IPS-NIHi7 (cell line): ENCODE measurements around the gene KCNMA1.

Experiments
- DNase-seq: peaks from one replicate; pipeline ENCODE4 v3.0.0; 2012; ENCODE audit warnings: mixed read lengths; ENCODE audit errors: extremely low spot score

The KCNMA1 gene

DNA sequence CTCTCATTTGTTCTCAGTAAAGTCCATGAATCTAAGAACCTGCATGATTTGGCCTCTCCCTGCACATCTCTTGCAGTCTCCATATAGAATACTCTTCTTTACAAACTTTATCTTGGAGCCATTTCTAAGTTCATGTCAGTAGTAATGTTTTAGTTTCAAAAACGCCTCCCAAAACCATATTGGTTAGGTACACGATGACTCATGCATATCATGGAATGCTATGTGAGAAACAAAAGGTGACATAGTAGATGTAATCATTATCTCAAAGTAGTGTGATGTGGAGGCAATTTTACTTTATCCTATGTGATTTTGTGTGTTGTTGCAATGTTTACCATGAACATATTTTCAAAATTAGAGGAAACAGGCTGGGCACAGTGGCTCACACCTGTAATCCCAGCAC lies 520.7 kb downstream of the KCNMA1 start:
- DNase-seq, result no peak

GRCh38 chr10:77114181-77114821 lies 523.3 kb downstream of the KCNMA1 start:
- peak; percentile 45 for DNase-seq

DNA sequence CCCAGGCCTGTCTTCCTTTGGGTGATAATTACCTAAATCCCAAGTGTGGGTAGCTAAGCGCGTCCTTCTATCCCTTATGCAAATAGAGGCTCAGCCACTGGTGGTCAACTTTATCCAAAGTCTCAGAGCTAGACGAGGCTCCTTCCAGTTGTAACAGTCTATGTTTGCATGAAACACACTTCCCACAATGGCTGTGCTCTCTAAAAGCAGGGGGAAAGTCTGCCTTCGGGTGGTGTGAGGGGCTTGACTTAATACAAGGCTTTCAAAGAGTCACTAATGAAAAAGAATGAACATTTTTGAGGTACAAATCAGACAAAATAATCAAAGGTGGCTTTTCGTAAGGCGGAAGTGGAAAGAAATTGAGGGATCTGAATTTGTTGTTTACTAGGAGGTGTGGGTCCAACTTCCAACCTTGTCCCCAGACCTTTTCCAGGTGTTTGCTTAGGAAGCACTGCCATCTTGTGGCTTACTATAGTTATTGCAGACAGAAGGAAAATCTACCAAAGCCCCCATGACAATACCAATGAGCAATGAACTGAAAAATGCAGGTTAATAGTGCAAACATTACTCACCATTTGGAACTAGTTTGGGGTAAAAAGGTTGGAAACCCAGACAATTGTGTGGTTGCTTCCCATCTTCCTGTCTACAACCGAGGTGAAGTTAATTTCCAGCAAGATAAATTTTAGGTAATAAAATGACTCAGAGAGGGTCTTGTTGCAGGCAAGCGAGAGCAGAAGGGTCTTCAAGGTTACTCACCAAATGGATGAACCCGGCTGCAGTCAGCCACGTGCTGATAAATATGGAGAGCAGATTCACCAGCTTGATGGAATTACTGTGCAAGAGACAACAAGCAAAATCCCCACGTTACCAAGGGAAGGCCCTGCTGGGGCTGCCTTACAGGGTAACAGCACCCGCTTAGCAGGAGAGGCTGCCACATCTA lies 525.7 kb downstream of the KCNMA1 start:
- DNase-seq, result peak; percentile 76

DNA sequence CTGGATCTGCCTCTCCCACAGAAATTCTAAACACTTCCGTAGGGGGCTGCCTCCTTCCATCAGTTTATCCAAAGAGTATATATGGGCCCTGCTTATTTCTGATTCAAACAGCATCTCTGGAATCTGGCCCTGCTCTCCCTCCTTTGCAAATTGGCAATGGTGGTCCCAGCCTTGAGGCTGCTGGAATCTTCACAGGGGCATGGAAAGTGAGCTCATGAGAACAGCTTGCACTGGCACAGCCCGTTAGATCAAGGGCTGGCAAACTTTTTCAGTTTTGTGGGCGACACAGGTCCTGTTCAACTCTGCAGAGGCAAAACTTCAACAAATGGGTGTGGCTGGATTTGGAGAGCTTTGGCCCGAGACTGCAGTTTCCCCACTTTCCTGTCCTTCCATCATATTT lies 526.9 kb downstream of the KCNMA1 start:
- DNase-seq, result no peak

- DNase-seq, result no peak
Measured at GRCh38 chr10:77109351-77109994, 528.1 kb downstream of the KCNMA1 start.

DNA sequence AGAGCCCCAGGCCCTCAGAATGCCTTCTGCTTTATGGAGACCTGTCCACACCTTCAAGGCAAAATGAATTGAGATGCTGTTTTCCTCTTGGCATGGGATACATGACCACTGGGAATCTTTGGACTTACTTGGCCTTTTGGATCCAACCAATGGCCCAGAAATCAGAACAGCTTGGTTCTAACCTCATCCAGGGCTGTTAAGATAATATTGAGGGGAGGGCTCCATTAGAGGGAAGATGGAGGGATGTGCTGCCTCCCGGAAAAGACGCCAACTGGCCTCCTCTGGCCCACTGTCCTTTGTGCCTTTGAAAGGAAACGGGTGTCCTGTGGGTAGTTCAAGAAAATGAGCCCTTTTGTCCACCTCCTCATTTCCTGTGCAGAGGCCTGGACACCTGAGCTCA lies 530.9 kb downstream of the KCNMA1 start:
- no peak for DNase-seq

DNA sequence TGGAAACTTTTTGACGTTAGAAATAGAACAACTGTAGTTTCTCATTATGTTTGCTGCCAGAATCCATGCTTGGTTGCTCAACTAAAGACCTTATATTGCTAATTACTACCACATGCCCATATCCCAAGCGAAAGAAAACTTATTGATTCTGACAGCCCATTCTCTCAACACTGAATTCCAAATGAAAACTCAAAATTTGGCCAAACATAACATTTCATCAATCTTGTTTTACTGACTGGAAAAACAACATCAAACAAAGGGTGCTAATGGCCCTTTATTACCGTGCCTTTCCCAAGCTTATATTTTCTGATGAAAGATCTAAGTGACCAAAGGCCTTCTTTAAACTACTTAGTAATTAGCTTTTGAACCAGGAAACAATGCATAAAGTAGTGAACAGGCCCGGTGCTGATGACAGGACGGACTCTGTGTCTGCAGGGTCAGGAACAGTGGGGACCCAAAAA lies 531.8 kb downstream of the KCNMA1 start:
- DNase-seq, result no peak

- no peak for DNase-seq
Measured at GRCh38 chr10:77104459-77104980, 533.1 kb downstream of the KCNMA1 start.

DNA sequence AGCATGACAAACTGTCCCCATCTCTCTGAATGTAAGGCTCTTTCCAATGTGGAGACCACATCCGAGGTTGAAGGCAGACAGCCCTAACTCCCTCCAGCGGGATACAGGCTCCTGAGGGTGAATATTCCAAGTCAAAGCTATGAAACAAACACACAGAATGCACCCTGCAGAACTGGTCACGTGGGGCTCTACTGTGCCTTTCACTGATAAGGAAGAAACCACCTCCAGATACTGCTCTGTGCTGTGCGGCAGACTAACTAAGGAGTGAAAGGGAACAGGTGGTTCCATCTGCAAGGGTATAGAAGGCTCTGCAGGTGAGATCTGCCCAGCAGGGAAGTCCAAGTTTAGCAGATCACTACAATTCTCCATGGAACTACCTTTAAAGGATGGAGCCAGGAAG lies 534.4 kb downstream of the KCNMA1 start:
- DNase-seq, result no peak

DNA sequence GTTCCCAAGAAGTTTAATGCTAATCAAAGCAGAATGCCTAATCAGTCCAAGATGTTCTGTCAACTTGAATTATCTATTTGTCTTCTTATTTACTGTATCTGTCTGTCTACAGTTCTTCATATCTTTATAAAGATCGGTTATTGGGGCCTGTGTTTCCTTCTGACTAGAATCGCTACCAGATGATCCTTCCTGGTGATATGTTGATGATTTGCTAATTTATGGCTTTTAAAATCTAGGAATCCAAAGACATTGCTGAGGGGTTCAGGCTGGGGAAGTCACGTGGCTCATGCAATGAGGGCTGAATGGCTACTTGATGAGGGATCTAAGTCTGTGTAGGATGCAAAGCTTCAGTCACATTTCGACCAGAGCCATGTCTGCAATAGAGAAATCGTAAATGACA lies 536.3 kb downstream of the KCNMA1 start:
- DNase-seq, result no peak

DNA sequence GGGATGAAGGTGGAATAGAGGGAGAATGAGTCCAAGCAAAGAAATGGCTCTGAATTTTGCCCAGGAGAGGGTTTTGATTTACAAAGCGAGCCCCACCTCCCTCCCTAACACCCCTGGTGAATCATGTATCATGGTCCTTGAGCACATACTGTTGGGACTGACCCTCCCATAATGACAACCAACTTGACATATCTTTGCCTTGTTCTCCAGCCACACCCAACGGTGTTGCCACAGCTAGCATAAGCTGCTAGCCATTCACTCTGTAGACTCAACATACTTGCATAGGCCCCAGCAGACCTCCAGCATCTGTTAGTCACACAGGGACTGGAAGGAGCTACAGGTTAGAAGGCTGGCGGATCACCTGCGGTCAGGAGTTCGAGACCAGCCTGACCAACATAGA lies 538.5 kb downstream of the KCNMA1 start:
- DNase-seq, result no peak

DNA sequence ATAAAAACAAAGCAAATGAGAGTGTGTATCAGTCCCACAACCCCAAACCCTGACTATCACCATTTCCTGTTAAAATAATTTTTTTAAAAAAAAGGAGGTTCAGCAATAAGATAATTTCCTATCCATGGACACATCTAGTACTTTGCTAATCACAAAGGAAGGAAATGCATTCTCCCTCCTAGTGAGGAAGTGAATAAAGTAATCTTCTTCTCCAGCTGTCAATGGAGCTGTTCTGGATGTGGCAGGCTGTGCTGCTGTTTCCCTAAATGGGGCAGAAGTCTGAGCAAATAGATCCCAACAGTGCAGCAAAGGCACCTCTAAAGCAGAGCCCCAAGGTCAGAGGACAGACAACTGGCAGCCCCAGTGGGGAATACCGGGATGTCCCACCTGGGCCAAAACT lies 540.0 kb downstream of the KCNMA1 start:
- no peak for DNase-seq

- no peak for DNase-seq
Measured at GRCh38 chr10:77093126-77093525, 544.5 kb downstream of the KCNMA1 start.

GRCh38 chr10:77091597-77092165 lies 545.9 kb downstream of the KCNMA1 start:
- no peak for DNase-seq

- no peak for DNase-seq
Measured at GRCh38 chr10:77090381-77091356, 546.9 kb downstream of the KCNMA1 start.

- no peak for DNase-seq
Measured at GRCh38 chr10:77087366-77087765, 550.2 kb downstream of the KCNMA1 start.

DNA sequence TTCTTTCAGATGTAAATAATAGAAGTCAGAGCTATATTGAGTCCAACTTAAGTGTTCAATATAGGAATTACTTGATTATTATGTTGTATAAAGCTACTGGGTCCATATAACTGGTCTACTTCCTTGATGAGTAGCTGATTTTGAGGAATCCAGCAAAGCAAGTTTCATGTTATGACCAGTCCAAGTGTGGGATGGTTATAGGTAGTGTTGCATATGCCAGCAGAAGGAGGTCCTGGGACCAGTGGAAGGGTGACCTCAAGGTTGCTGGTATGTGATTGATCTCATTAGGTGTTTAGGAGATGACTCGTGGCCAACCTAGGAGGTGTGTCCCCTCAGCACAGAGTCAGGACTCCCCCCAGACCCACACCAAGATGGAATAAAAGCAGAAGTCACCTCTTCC lies 551.5 kb downstream of the KCNMA1 start:
- no peak for DNase-seq

- no peak for DNase-seq
Measured at GRCh38 chr10:77085344-77085743, 552.3 kb downstream of the KCNMA1 start.

- DNase-seq, result no peak
Measured at GRCh38 chr10:77084431-77085144, 553.0 kb downstream of the KCNMA1 start.

DNA sequence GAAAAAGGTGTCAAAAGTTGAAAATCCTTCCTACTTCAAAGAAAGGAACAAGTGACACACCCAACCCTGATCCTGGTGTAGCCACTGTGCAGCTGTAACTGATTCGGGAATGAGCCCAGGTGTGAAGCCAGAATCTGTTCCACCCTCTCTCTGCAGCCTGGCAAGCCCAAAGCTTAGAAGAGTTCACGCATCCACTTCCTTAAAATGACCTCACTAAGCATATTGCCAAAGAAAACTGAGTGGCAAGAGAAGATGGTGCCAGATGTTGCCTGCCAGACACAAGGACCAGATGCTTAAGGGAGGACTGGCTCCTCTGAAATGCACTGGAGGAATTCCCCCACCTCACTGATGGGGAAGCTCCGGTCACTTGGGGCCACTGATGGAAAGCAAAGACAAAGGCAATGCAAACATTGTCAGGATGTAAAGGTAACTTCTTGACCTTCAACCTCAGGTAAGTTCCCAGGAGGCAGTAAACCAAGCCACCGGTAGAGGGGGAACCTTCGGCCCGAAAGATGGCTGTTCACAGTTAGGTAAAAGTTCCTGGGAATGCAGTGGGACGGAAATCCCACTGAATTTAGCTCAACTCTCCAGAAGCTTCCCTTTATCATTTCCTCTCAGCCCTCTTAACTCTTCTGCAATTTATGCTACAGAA lies 554.9 kb downstream of the KCNMA1 start:
- peak; percentile 74 for DNase-seq
